ENCODE results near the gene SDC4. TPM values are rescaled to one million over a fixed set of nuclear protein-coding genes. Genes with fewer than 3 reads are reported as not detected.

Gene SDC4
- total and polyA plus RNA-seq, 2 experiments from 2014 or later = 28.5 to 39.9 TPM

DNA sequence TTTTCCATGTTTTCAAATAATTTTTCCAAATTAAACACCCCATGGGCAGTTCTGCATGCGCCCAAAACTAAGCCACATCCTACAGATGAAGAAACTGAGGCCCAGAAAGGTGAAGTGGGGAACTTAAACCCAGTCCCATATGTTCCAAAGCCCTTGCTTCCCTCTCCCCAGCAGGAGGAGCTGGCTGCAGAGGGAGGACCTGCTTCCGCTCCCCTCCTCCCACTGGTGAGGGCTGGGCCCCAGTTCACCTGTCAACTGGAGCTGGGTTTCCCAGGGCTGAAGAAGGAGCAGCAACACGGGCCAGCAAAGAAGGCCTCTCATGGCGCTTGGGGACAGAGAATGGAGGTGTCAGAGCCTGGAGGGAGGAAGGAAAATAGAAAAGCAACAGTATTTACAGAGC is 43.0 kb downstream of the SDC4 start:
- peaks cover 10% of the 10 kb centered on the region; the same call in 1 of the 2 replicates for H3K4me1 ChIP-seq (ENCODE audit: insufficient read depth)
- H3K27ac ChIP-seq (ENCODE audit: low read depth) = no peak overlapping the region
- H3K27me3 Mint-ChIP-seq (ENCODE audit: insufficient read depth, low read depth, poor library complexity) = peaks cover 29% of the 10 kb centered on the region
- H3F3A ChIP-seq (replicated peaks; ENCODE audit: low read depth) = no peaks in the 10 kb centered on the region
- no peaks in the 10 kb centered on the region for H3K36me3 ChIP-seq (ENCODE audit: insufficient read depth)
- H3K4me2 ChIP-seq = no peak overlapping the region
- no peak for ATAC-seq
- peaks cover 25% of the 10 kb centered on the region for H3K4me1 Mint-ChIP-seq
- no peaks in the 10 kb centered on the region for H3K9me2 ChIP-seq (ENCODE audit: insufficient read depth)
- H3K79me2 ChIP-seq (replicated peaks; ENCODE audit: insufficient read depth) = no peaks in the 10 kb centered on the region
- no peak overlapping the region for H2AFZ ChIP-seq
- no peaks in the 10 kb centered on the region; the same call in 2 of the 3 replicates for H3K9me3 Mint-ChIP-seq
- H3K36me3 Mint-ChIP-seq (ENCODE audit: low read depth) = no peaks in the 10 kb centered on the region
- no peak overlapping the region for H3K4me3 ChIP-seq
- H3K4me3 Mint-ChIP-seq = no peak overlapping the region
- H4K20me1 ChIP-seq (replicated peaks; ENCODE audit: insufficient read depth) = no peaks in the 10 kb centered on the region; the same call in 1 of the 2 replicates
- H3K27me3 ChIP-seq (ENCODE audit: insufficient read depth) = 0 out of 2 replicates have a peak, but pooled peaks cover 4% of the 10 kb centered on the region
- no peak overlapping the region for H3K27ac Mint-ChIP-seq
- TF ChIP-seq POLR2AphosphoS5 (IDR thresholded peaks at IDR 0.05; ENCODE audit: low read depth) (no peak), CTCF (conservative IDR thresholded peaks at IDR 0.05; ENCODE audit: low read depth in 2 of 2) (peak in 1 of 2 experiments; percentile 23; a peak in 2 of 4 replicates), NANOG (IDR thresholded peaks at IDR 0.05; ENCODE audit: borderline replicate concordance) (no peak)
- peak; percentile 35 for DNase-seq (ENCODE audit: low spot score)

- Histone ChIP-seq H3K9me2 (ENCODE audit: insufficient read depth) (no peaks in the 10 kb centered on the region), H3K4me3 (no peak overlapping the region), H3K79me2 (replicated peaks; ENCODE audit: insufficient read depth) (no peaks in the 10 kb centered on the region), H3K36me3 (ENCODE audit: insufficient read depth) (no peaks in the 10 kb centered on the region), H3K27ac (ENCODE audit: low read depth) (no peak overlapping the region), H3K4me1 (ENCODE audit: insufficient read depth) (peaks cover 10% of the 10 kb centered on the region; the same call in 1 of the 2 replicates), H3K27me3 (ENCODE audit: insufficient read depth) (0 out of 2 replicates have a peak, but pooled peaks cover 4% of the 10 kb centered on the region), H3K4me2 (no peak overlapping the region), H4K20me1 (replicated peaks; ENCODE audit: insufficient read depth) (no peaks in the 10 kb centered on the region), H2AFZ (no peak overlapping the region), H3F3A (replicated peaks; ENCODE audit: low read depth) (no peaks in the 10 kb centered on the region)
- H3K9me3 Mint-ChIP-seq = no peaks in the 10 kb centered on the region; the same call in 2 of the 3 replicates
- H3K27ac Mint-ChIP-seq = no peak overlapping the region
- ATAC-seq = no peak
- no peak for DNase-seq (ENCODE audit: low spot score)
- peaks cover 25% of the 10 kb centered on the region for H3K4me1 Mint-ChIP-seq
- H3K27me3 Mint-ChIP-seq (ENCODE audit: insufficient read depth, low read depth, poor library complexity) = peaks cover 29% of the 10 kb centered on the region
- no peaks in the 10 kb centered on the region for H3K36me3 Mint-ChIP-seq (ENCODE audit: low read depth)
- no peak overlapping the region for H3K4me3 Mint-ChIP-seq
- TF ChIP-seq ZNF331 (CRISPR knock-in tag; IDR thresholded peaks at IDR 0.05; ENCODE audit: low read depth) (no peak), CREB1 (CRISPR knock-in tag; IDR thresholded peaks at IDR 0.05; ENCODE audit: low read depth) (no peak), EZH2 (IDR thresholded peaks at IDR 0.05; ENCODE audit: low read depth, unreplicated experiment) (no peak), NANOG (IDR thresholded peaks at IDR 0.05; ENCODE audit: borderline replicate concordance) (no peak), STAT1 (IDR thresholded peaks at IDR 0.05; ENCODE audit: unreplicated experiment) (no peak), EZH2phosphoT487 (IDR thresholded peaks at IDR 0.05; ENCODE audit: unreplicated experiment) (no peak), CTCF (conservative IDR thresholded peaks at IDR 0.05; ENCODE audit: low read depth in 2 of 2) (no peak)
Measured at GRCh38 chr20:45304464-45304999, 43.7 kb downstream of the SDC4 start.
